NCI-H748 (cell line): Measurements from ENCODE around the gene IL10RA.
"Not testable (repeated sequence)": the region's sequence is repeated elsewhere in the genome, so short reads cannot be mapped to it uniquely, and the experiment has no call there.

Experiments
- DNase-seq: peaks from one replicate; lab custom pipeline; 2025; ENCODE audit not compliant: unreplicated experiment; lab: John Stamatoyannopoulos, UW

Gene IL10RA

DNA sequence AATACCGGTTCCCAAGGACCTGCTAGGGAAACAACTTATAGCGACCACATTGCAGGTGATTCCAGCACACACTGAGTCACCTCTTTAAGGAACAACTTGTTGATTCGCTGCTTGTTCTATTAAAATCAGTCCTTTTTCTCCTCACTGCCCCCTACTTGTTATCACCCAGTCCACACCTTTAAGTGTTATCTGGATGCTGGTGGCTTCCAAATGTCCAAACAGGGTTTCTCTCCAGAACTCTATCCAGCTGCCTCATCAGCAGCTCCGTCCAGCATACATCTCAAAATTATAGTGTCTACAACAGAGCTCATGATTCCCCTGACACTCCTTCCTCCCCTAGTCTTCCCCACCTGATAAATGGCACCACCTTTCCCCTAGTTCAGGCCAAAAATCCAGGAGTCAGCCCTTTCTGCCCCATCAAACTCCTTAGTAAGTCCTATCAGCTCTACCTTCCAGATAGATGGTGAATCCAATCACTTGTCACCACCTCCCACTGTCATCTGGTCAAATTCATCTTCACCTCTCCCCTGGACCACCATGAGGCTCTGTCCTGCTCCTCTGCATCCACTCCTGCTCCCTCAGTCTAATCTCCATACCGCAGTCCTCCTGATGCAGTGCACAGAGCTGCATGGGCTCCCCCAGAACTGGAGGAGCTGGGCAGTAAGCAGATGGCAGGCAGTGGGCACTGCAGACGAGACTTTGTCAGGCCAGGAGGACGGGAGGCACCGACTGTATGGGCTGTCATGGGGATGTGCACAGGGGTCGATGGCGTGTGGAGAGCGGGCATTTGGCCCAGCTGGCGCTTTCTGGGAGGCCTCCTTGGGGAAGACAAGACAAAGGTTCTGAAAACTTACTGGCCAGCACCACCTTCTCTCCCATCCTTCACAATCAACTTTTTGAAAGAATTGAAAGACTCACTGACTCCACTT lies 19.3 kb downstream of the IL10RA start:
- DNase-seq = no peak

DNA sequence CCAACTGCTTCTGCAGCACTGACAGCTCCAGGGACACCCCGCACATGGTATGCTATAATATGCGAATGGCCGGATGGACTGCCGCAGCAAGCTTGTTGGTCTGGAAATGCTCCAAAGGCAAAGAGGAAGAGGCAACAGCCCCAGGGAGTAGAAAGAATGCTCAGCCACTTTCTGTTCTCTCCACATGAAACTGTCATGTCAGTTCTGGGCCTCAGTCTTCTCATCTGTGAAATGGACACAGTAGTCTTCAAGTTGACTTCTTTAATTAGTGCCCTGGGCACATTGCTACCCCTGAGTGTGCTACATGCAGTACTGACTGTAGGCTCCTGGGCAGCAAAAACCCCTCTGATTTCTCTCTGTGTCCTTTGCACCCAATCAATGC lies 19.9 kb downstream of the IL10RA start:
- DNase-seq = no peak

GRCh38 chr11:118007040-118007439 lies 20.8 kb downstream of the IL10RA start:
- DNase-seq = no peak

GRCh38 chr11:118007563-118008270 lies 21.5 kb downstream of the IL10RA start:
- DNase-seq = not testable (repeated sequence)

DNA sequence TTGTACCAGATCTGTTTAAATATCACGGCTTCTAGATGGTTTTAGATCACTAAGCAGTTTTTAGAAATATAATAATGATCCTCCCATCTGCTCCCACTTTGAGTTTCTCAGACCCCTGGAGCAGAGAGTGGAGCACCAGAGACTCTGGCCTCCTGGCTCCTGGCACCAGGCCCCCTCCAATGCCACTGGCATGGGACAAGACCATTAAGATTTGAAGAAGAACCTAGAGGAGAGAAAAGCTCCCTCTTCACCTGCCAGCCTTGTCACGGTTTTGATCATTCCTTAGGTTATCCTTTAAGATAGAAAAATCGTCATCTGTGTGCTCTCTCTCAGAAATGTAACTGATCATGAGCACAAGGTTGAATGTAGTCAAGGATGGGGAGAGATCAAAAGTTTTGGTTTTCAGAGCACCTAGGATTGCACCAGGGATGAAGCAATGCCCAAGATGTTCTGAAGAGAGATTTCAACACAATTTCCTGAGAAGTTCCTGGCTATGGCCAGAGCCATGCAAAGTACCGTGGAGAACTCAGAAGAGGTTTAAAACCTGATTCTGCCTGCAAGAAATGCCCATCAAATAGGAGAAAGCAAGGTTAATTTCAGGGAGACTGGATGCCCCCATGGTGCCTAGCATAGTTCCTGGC lies 22.2 kb downstream of the IL10RA start:
- no peak for DNase-seq

GRCh38 chr11:118009864-118010737 lies 23.9 kb downstream of the IL10RA start:
- no peak for DNase-seq

GRCh38 chr11:118010738-118011461 lies 24.7 kb downstream of the IL10RA start:
- no peak for DNase-seq

- DNase-seq = no peak
Observed at GRCh38 chr11:118012083-118012669, 26.0 kb downstream of the IL10RA start.

GRCh38 chr11:118014022-118014421 lies 27.8 kb downstream of the IL10RA start:
- DNase-seq = no peak

GRCh38 chr11:118015385-118015841 lies 29.2 kb downstream of the IL10RA start:
- no peak for DNase-seq

DNA sequence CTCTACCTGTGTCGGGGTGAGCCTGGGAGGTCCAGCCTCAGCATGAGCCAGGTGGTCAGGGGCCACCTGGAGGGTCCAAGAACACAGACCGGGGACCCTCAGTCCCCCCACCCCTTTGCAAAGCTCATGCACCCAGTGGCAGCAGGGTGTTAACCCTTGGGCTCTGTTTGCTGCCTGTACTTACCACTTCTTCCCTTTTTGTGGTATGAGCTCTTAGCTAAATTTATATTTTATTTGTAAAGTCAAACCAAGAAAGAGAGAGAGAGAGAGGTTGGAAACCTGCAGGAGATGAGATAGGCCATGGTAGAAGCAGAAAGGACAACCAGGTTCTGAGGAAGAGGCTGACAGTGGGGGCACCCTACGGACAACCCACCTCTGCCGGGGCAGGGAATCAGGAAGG lies 29.9 kb downstream of the IL10RA start:
- DNase-seq = no peak

DNA sequence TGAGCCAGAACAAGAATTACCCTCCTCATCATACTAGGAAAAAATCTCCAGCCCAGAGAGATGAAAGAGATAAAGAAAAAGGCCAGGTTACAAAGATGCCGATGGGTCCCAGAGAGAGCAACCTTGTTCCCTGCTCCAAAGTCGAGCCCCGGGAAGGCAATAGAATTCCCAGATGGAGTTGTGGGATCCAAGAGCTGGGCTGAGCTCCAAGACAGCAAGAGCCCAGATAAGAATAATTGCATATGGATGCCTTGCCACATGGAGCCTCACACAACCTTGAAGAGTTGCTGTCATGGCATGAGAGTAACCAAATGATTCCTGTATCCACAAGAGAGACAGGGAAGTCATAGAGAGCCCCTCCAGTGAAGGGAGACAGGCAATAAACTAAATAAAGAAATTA lies 30.9 kb downstream of the IL10RA start:
- DNase-seq = no peak

DNA sequence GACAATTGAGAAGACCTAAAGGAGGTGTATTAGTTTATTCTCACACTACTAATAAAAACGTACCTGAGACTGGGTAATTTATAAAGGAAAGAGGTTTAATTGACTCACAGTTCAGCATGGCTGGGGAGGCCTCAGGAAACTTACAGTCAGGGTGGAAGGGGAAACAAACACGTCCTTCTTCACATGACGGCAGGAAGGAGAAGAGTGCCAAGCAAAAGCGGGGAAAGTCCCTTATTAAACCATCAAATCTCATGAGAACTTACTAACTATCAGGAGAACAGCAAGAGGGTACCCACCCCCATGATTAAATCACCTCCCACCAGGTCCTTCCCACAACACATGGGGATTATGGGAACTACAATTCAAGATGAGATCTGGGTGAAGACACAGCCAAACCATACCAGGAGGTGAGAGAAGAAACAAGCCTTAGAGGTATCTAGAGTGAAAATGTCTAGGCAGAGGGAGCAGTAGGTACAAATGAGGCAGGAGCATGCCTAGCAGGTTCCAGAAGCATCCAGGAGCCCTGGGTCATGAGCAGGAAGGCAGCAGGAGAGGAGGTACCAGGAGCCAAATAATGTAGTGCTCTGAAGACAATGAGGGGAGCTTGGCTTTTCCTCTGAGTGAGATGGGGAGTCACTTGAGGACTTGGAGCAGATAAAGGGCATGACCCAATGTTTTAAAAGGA lies 31.6 kb downstream of the IL10RA start:
- DNase-seq = no peak

GRCh38 chr11:118018401-118018800 lies 32.2 kb downstream of the IL10RA start:
- DNase-seq = no peak

GRCh38 chr11:118021146-118021545 lies 35.0 kb downstream of the IL10RA start:
- DNase-seq = no peak

GRCh38 chr11:118027694-118028093 lies 41.5 kb downstream of the IL10RA start:
- no peak for DNase-seq

DNA sequence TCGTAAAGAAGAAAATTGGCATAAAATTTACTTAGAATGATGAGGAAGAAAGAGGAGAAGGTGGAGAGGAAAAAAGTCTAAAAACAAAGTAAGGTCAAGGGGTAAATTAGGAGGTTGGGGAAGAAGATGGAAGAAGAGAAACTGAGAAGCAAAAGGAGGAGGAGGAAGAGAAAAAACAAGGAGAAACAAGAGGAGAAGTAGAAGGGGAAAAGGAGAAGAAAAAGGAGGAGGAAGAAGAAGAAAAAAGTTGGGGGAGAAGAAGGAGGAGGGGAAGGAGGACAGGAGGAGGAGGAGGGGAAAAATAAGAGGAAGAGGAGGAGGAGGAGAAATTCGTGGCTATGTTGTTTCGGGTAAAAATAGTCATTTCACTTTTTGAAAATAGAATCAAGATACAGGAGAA lies 42.4 kb downstream of the IL10RA start:
- no peak for DNase-seq

GRCh38 chr11:118033443-118033842 lies 47.2 kb downstream of the IL10RA start:
- DNase-seq = no peak

- no peak for DNase-seq
Observed at GRCh38 chr11:118042141-118042540, 55.9 kb downstream of the IL10RA start.
